Thyroid gland (tissue), 4 donors: ENCODE measurements around the gene CAMTA1.

Experiments
- CTCF ChIP-seq, 6 experiments: fragments of 200-600 bp in 3 of 6; fragments of 450-650 bp in 3 of 6; sonication (generic) in 3 of 6; IDR thresholded peaks; one replicate each; pipeline ENCODE4 v1.5.1; 2016 to 2019; ENCODE audit warnings: antibody characterized with exemption in 6 of 6, mild to moderate bottlenecking in 2 of 6, inconsistent platforms in 1 of 6, moderate library complexity in 1 of 6
- POLR2A ChIP-seq, 2 donors: fragments of 450-650 bp; IDR thresholded peaks; one replicate each; pipeline ENCODE4 v1.6.1; 2017; ENCODE audit warnings: antibody characterized with exemption in 2 of 2, mild to moderate bottlenecking in 2 of 2, moderate library complexity in 1 of 2

- no peak for TF ChIP-seq CTCF (IDR thresholded peaks at IDR 0.05)
- no peak for TF ChIP-seq POLR2A (IDR thresholded peaks at IDR 0.05)
These were observed 796.7 kb downstream of the CAMTA1 start for GRCh38 chr1:7581754-7582459.
